ENCODE results near the gene C12orf56.

DNA sequence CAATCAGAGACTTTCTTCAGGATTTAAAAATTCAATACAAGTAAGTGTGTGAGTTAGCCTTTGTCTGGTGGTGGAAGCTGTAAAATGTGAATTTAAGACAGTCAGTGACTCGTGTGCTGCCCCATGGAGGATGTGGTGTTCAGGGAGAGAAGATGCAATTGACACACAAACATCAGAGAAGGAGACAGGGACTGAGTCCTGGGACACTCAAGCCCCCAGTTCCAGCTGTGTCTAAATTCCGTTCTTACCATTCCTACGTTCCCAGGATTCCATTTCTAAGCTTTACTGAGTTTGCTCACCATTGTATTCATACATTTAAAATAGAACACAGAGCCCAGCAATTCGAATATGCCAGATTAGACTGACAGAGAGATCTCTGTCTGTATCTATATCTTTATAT is 67.6 kb downstream of the C12orf56 start:
- no peak for TF ChIP-seq TOX (CRISPR knock-in tag; IDR thresholded peaks at IDR 0.05; ENCODE audit: borderline replicate concordance)
- TF ChIP-seq, protein P1, sequence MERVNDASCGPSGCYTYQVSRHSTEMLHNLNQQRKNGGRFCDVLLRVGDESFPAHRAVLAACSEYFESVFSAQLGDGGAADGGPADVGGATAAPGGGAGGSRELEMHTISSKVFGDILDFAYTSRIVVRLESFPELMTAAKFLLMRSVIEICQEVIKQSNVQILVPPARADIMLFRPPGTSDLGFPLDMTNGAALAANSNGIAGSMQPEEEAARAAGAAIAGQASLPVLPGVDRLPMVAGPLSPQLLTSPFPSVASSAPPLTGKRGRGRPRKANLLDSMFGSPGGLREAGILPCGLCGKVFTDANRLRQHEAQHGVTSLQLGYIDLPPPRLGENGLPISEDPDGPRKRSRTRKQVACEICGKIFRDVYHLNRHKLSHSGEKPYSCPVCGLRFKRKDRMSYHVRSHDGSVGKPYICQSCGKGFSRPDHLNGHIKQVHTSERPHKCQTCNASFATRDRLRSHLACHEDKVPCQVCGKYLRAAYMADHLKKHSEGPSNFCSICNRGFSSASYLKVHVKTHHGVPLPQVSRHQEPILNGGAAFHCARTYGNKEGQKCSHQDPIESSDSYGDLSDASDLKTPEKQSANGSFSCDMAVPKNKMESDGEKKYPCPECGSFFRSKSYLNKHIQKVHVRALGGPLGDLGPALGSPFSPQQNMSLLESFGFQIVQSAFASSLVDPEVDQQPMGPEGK (CRISPR knock-in tag; IDR thresholded peaks at IDR 0.05; ENCODE audit: borderline replicate concordance): no peak
- TF ChIP-seq, protein P2, sequence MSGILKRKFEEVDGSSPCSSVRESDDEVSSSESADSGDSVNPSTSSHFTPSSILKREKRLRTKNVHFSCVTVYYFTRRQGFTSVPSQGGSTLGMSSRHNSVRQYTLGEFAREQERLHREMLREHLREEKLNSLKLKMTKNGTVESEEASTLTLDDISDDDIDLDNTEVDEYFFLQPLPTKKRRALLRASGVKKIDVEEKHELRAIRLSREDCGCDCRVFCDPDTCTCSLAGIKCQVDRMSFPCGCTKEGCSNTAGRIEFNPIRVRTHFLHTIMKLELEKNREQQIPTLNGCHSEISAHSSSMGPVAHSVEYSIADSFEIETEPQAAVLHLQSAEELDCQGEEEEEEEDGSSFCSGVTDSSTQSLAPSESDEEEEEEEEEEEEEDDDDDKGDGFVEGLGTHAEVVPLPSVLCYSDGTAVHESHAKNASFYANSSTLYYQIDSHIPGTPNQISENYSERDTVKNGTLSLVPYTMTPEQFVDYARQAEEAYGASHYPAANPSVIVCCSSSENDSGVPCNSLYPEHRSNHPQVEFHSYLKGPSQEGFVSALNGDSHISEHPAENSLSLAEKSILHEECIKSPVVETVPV (CRISPR knock-in tag; IDR thresholded peaks at IDR 0.05): no peak
